Limb (tissue), 2 donors: ENCODE data around the gene ARIH1.
A peak's percentile ranks its signal among the peaks of the same experiment; 100 is the strongest.

Experiments
- DNase-seq, 2 donors: peaks; one replicate each; pipeline ENCODE4 v3.0.0-alpha.2; 2016; ENCODE audit errors: extremely low spot score in 2 of 2

Gene ARIH1

DNA sequence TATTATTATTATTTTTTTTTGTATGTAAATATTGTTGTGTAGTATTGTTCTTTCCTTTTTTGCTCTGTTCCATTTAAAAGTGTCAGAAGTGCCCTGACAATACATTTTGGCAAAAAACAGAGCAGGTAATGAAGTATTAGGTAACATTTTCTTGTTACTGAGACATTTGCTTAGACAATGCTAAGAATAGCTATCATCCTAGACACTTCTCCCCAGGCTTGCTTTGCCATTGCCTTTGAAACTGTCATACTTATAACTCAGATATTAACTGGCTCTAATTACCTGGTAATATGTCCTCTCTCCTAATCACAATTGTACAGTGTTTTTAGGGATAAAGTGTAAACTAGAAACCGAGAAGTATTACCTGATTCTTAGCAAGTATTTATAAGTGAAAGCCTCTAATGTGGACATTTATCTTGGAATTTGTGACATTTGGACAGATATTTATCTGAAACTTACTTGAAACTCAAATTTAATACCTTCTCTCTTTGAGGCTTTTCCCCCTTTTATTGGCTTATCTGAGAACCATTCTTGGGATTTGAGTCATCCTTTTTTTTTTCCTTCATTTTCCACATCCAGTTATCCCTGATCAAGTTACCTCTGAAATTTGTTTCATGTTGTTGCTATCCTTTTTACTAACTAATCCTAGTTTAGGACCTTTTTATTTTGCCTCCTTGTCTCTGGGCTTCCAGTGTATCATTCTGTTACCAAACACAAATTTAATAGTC, 13.1 kb downstream of the ARIH1 start:
- no peak for DNase-seq

GRCh38 chr15:72488558-72488957, 14.4 kb downstream of the ARIH1 start:
- DNase-seq, result no peak

GRCh38 chr15:72489943-72490554, 15.9 kb downstream of the ARIH1 start:
- DNase-seq, result no peak

- DNase-seq, result no peak
Observed at GRCh38 chr15:72491768-72492167, 17.6 kb downstream of the ARIH1 start.

GRCh38 chr15:72492733-72493132, 18.6 kb downstream of the ARIH1 start:
- no peak for DNase-seq

DNA sequence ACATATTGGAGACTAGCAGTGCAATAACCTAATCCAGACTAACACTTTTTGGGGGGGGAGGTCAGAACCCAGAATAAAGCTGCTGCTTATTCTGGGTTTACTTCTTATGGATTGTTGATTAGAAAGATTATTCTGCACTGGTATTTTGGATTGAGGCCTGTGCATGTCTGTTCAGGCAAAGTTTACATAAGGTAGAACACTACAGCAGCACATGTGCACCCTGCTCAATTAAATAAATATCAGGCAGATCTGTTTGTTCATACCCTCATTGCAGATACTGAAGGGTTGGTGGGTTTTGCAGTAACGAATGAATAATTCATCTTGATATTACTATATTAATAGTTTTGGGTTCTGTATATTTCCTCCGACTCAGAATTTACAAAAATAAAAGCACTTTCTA, 19.1 kb downstream of the ARIH1 start:
- no peak for DNase-seq

GRCh38 chr15:72495007-72495406, 20.9 kb downstream of the ARIH1 start:
- no peak for DNase-seq

GRCh38 chr15:72496783-72497182, 22.7 kb downstream of the ARIH1 start:
- DNase-seq, result no peak

- no peak for DNase-seq
Observed at GRCh38 chr15:72497402-72497801, 23.3 kb downstream of the ARIH1 start.

DNA sequence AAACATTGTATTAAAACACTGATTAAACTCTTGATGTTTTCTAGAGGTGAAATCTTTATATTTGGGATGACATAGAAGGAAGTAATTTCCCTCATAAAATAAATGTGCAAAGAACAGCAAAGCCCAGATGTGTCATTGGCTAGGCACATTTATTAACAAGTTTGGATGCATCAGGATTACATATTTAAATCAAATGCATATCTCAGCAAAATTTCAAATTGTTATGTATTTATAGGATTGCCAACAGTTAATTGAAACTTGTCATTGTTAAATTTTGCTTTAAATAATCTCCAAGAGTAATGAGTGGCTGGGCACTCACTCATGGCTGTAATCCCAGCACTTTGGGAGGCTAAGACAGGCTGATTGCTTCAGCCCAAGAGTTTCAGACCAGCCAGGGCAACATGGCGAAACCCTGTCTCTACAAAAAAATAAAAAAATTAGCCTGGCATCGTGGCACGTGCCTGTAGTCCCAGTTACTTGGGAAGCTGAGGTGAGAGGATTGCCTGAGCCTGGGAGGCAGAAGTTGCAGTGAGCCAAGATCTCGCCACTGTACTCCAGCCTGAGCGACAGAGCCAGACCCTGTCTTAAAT, 28.2 kb downstream of the ARIH1 start:
- DNase-seq, result no peak

GRCh38 chr15:72503147-72503546, 29.0 kb downstream of the ARIH1 start:
- DNase-seq, result no peak

DNA sequence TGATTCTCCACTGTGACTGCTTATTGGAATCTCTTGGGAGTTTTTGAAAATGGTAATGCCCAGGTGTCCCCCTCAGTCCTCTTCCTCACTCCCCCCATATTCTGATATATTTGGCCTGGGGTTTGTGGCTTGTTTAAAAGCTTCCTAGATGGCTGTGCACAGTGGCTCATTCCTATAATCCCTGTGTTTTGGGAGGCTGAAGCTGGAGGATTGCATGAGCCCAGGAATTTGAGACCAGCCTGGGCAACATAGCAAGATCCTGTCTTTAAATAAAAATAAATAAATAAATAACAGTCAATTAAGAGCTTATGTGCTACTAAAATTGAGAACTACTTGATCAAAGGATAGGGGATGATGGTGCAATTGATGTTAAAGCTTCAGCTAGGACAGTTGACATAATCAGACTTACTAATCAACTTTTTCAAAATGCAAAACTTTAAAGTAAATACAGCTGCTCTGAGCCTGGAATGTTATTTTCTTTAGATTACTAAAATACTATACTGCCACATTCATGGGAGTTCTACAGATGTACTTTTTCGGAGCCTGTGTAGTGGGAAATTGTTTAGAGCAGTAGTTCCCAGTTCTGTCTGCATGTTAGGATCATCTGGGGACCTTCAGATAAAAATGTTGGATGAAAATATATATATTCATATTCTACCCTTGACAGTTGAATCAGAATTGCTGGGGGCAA, 33.4 kb downstream of the ARIH1 start:
- DNase-seq, result no peak

- DNase-seq, result no peak
Observed at GRCh38 chr15:72509484-72509883, 35.4 kb downstream of the ARIH1 start.

DNA sequence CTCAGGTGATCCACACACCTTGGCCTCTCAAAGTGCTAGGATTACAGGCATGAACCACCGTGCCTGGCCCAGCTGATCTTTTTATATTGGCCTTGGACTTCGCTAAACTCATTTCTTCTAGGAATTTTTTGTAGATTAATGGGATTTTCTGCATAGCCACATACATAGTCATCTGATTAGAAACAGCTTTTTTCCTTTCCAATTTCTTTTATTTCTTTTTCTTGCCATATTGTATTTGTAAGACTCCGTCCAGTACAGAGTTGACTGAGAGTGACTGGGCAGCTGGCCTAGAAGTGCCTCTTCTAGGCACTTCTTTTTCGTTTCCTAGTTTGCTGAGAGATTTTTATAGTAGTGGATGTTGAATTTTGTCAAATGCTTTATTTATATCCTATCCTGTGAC, 37.4 kb downstream of the ARIH1 start:
- no peak for DNase-seq

DNA sequence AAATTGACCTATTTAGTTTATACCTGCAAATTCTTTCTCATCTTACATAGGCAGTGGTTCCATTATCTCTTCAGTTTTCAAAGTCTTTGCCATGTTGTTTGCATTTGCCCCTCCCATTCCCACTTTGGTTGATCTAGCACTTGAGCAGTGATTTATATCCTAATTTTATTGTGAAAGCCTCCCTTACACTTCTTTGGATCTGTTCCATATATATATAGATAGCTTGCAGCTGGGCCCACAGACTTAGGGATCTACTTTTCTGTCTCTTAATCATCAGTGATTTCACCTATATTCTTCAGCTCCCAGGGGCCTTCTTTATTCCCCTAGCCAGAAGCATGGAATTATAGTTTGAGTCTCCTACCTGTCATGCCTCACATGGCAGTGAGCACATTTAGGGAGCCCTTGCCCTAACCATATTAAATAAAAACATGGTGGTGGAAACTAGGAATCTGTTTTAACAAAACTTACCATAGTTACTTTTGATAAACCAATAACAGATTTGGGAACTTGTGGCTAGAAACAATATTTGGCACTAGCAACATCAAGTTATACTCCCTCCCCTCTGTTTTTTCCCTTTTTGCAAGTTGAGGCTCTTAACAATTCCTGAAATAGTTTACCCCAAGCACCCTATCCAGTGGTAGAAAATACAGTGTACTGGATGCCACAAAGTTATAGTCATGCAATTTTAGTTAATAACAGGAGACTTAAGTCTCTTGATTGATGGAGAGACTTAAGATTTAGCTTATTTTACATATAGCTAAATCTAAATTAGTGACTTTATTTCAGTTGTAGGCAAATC, 41.7 kb downstream of the ARIH1 start:
- peak in 1 of 2 donors; percentile 13 for DNase-seq

- DNase-seq, result no peak
Observed at GRCh38 chr15:72516777-72517176, 42.6 kb downstream of the ARIH1 start.

GRCh38 chr15:72521682-72522081, 47.6 kb downstream of the ARIH1 start:
- DNase-seq, result no peak

GRCh38 chr15:72532991-72533601, 59.0 kb downstream of the ARIH1 start:
- no peak for DNase-seq

GRCh38 chr15:72534523-72534922, 60.4 kb downstream of the ARIH1 start:
- no peak for DNase-seq

GRCh38 chr15:72535911-72536310, 61.8 kb downstream of the ARIH1 start:
- DNase-seq, result no peak

GRCh38 chr15:72536506-72536905, 62.4 kb downstream of the ARIH1 start:
- no peak for DNase-seq
